Activated T-helper 1 cell treated with anti-CD3 and anti-CD28 coated beads, Interleukin-12 subunit alpha, Interleukin-12 subunit beta, Interleukin-2, Interleukin-4 antibody, amounts not matched to agents 30 ng/mL and 10 ng/mL and 1 ng/mL, durations not matched to agents 14 hours and 24 hours and 36 hours (primary cell): ENCODE data around the gene CEP135. TPM values are rescaled to one million over a fixed set of nuclear protein-coding genes. Genes with fewer than 3 reads are reported as not detected.
A peak's percentile ranks its signal among the peaks of the same experiment; 100 is the strongest.
"Not testable (repeated sequence)": the region's sequence is repeated elsewhere in the genome, so short reads cannot be mapped to it uniquely, and the experiment has no call there.

ENCODE experiments used
- DNase-seq: peaks from one replicate; pipeline ENCODE4 v3.0.0; 2021; ENCODE audit warnings: low spot score
- H3K27ac Mint-ChIP-seq: one replicate; pipeline ENCODE4 v1.8.0; 2021; ENCODE audit warnings: mild to moderate bottlenecking, mixed read lengths
- H3K27me3 Mint-ChIP-seq: one replicate; pipeline ENCODE4 v1.8.0; 2022; ENCODE audit warnings: mild to moderate bottlenecking, moderate library complexity, mixed read lengths; ENCODE audit not compliant: insufficient read depth
- H3K36me3 Mint-ChIP-seq: one replicate; pipeline ENCODE4 v1.8.0; 2021; ENCODE audit warnings: low read depth, mixed read lengths
- H3K4me1 Mint-ChIP-seq: one replicate; pipeline ENCODE4 v1.8.0; 2021; ENCODE audit warnings: low read depth, mixed read lengths
- H3K4me3 Mint-ChIP-seq: one replicate; pipeline ENCODE4 v1.8.0; 2021; ENCODE audit warnings: mild to moderate bottlenecking, moderate library complexity, mixed read lengths
- H3K9me3 Mint-ChIP-seq: one replicate; pipeline ENCODE4 v1.8.0; 2021; ENCODE audit warnings: mixed read lengths
- intact Hi-C: fragments of 100-400 bp; cut with micrococcal nuclease; formaldehyde crosslinking; loops from one replicate; pipeline ENCODE4 v1.15.1; 2024
- total RNA-seq: library from RNA; stranded (reverse); gene quantifications from 2 replicates; pipeline ENCODE4 v1.2.3, GENCODE V29; 2022

The CEP135 gene
- total RNA-seq, 1 donor from 2014 or later: 19.3 TPM

DNA sequence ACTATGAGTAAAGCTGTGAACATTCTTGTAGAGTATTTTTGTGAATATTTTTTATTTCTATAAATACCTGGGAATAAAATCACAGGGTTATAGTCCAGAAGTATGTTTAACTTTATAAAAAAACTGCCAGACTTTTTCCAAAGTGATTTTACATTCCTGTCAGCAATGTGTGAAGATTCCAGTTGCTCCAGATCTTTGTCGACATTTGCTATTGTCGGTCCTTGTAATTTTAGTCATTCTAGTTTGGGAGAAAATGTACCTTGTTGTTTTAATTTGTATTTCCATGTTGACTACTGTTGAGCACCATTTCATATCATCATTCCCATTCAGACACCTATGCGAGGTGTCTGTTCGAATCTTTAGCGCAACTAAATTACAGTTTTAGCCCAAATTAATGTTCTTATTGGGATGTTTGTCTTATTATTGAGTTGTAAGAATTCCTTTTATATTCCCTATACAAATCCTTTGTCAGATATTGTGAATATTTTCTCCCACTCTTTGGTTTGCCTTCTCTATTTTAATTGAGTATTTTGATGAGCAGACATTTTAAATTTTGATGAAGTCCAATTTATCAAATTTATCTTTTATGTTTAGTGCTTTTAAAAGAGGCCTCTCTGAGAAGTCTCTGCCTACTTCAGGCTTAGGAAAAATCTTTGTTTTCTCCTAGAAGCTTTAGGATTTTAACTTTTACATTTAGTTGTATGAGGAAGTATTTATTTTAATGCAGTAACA, 2.6 kb downstream of the CEP135 start:
- Mint-ChIP-seq H3K9me3 (no peaks in the 10 kb centered on the region), H3K4me3 (no peak overlapping the region), H3K27me3 (no peaks in the 10 kb centered on the region), H3K36me3 (peaks cover 31% of the 10 kb centered on the region), H3K27ac (no peak overlapping the region), H3K4me1 (peaks cover 44% of the 10 kb centered on the region)
- intact Hi-C loops: no loop called here
- no peak for DNase-seq

DNA sequence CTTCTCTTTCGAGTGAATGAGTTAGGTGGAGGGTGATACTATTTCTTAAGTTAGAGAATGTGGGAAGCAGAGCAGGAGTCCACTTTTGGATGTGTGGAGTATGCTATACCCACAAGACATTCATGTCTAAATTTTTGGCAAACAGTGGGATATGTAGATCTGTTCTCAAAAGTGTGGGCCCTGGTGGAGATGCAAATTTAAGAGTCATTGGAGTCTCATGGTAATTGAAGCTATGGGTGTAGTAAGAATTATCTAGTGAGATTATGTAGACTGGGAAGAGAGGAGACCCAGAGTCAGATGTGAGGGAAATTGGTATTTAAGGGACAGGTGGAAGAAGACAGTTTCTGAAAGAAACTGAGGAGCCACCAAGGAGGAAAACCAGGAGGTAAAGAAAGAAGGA, 7.0 kb downstream of the CEP135 start:
- DNase-seq: no peak
- peaks cover 34% of the 10 kb centered on the region for H3K36me3 Mint-ChIP-seq
- peaks cover 15% of the 10 kb centered on the region for H3K4me1 Mint-ChIP-seq
- no peak overlapping the region for H3K4me3 Mint-ChIP-seq
- H3K27me3 Mint-ChIP-seq: no peaks in the 10 kb centered on the region
- H3K9me3 Mint-ChIP-seq: no peaks in the 10 kb centered on the region
- intact Hi-C loops: no loop called here
- no peak overlapping the region for H3K27ac Mint-ChIP-seq

DNA sequence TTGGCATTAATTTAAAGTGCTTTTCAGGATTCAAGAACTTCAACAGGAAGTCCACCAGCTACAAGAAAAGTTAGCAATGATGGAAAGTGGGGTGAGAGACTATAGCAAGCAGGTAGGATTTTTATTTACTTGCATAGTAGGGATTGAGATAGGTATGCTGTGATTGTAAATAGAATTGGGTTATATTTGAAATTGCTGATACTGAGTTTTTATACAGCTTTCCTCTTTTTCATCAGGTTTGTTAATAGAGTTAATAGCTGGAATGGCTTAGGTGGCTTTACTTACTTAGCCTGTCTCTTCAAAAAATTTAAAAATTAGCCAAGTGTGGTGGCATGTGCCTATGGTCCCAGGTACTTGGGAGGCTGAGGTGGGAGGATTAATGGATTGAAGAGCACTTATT, 10.9 kb downstream of the CEP135 start:
- Mint-ChIP-seq H3K36me3 (peaks cover 37% of the 10 kb centered on the region), H3K4me3 (no peak overlapping the region), H3K27ac (no peak overlapping the region), H3K27me3 (no peaks in the 10 kb centered on the region), H3K4me1 (no peaks in the 10 kb centered on the region), H3K9me3 (no peaks in the 10 kb centered on the region)
- intact Hi-C loops: no loop called here
- no peak for DNase-seq

DNA sequence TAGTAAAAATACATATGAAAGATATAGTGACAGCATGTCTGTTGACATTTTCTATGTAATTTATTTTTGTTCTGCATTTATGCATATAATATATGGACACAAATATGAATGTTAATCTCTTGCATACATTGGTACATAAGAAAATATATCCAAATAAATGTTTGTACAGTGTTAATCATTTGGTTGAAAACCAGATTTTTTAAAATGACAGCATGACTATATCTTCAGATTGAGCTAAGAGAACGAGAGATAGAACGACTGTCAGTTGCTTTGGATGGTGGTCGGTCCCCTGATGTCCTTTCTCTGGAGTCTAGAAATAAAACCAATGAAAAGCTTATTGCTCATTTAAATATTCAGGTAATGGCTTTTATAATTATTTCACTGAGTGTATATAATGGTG, 15.3 kb downstream of the CEP135 start:
- Mint-ChIP-seq H3K36me3 (peaks cover 31% of the 10 kb centered on the region), H3K4me1 (no peaks in the 10 kb centered on the region), H3K27me3 (no peaks in the 10 kb centered on the region), H3K9me3 (no peaks in the 10 kb centered on the region), H3K27ac (no peak overlapping the region), H3K4me3 (no peak overlapping the region)
- DNase-seq: no peak
- intact Hi-C loops: no loop called here

DNA sequence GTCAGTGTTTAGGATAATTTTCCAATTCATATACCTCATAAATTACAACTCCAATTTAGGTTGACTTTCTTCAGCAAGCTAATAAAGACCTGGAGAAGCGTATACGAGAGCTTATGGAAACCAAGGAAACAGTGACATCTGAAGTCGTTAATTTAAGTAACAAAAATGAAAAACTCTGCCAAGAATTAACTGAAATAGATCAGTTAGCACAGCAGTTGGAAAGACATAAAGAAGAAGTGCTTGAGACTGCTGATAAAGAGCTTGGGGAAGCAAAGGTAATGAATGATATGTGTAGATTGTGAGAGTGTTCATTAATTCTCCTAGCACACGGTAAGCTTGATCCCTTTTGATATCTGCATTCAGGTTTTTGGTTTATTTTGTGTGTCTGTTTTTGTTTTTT, 16.8 kb downstream of the CEP135 start:
- Mint-ChIP-seq H3K27ac (no peak overlapping the region), H3K36me3 (peaks cover 27% of the 10 kb centered on the region), H3K4me1 (no peaks in the 10 kb centered on the region), H3K27me3 (no peaks in the 10 kb centered on the region), H3K4me3 (no peak overlapping the region), H3K9me3 (no peaks in the 10 kb centered on the region)
- DNase-seq: no peak
- intact Hi-C loops: no loop called here

DNA sequence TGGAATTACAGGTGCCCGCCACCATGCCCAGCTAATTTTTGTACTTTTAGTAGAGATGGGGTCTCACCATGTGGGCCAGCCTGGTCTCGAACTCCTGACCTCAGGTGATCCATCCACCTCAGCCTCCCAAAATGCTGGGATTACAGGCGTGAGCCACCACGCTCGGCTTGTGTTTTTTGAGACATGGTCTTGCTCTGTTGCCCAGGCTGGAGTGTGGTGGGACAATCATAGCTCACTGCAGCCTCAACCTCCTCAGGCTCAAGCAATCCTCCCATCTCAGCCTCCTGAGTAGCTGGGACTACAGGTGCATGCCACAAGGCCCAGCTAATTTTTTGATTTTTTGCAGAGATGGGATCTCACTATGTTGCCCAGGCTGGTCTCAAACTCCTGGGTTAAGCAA, 17.6 kb downstream of the CEP135 start:
- H3K27me3 Mint-ChIP-seq, DNase-seq, H3K27ac Mint-ChIP-seq, H3K9me3 Mint-ChIP-seq, H3K4me3 Mint-ChIP-seq, intact Hi-C loops, H3K4me1 Mint-ChIP-seq: not testable (repeated sequence)
- H3K36me3 Mint-ChIP-seq: peaks cover 27% of the 10 kb centered on the region

DNA sequence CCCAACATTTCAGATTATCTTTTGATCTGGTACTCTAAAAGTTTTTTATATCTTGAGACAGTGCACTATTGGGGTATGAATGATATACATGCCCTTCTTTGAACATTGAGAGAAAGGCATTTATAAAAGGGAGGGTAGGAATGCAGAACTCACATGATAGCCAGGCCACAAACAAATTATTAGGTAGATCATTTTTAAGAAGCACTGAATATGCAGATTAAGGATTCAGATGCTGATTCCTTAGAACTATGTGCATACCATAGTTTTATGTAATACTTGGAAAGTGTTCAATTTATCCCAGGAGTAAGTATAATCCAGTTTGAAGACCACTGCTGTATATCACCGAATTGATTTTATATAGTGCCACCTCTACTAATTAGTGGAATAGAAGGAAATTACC, 18.6 kb downstream of the CEP135 start:
- intact Hi-C loops: no loop called here
- H3K36me3 Mint-ChIP-seq: peaks cover 27% of the 10 kb centered on the region

DNA sequence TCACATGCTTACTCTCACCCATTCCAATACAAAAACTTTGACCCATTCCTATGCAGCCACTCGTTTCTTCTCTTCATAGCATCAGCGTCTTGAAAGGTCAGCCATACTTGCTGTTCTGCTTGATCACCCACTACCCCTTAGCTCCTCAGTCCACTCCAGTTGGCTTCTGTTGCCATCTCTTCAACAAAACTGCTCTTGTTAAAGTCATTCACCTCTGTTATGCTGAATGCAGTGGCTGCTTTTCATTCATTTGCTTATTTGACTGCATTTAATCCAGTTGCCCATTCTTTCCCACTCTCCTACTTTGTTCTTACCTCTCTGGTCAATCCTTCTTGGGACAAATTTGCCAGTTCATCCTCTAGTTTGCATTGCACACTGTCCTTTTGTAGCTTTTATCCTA, 24.9 kb downstream of the CEP135 start:
- no peak for DNase-seq
- peaks cover 32% of the 10 kb centered on the region for H3K36me3 Mint-ChIP-seq
- H3K4me3 Mint-ChIP-seq: no peak overlapping the region
- H3K4me1 Mint-ChIP-seq: no peaks in the 10 kb centered on the region
- intact Hi-C loops: no loop called here
- H3K27me3 Mint-ChIP-seq: no peaks in the 10 kb centered on the region
- no peaks in the 10 kb centered on the region for H3K9me3 Mint-ChIP-seq
- no peak overlapping the region for H3K27ac Mint-ChIP-seq

More for the DNA sequence above, 18.6 kb downstream of the CEP135 start:
- Mint-ChIP-seq H3K4me3 (no peak overlapping the region), H3K4me1 (no peaks in the 10 kb centered on the region), H3K27ac (no peak overlapping the region), H3K27me3 (no peaks in the 10 kb centered on the region), H3K9me3 (no peaks in the 10 kb centered on the region)
- DNase-seq: no peak

DNA sequence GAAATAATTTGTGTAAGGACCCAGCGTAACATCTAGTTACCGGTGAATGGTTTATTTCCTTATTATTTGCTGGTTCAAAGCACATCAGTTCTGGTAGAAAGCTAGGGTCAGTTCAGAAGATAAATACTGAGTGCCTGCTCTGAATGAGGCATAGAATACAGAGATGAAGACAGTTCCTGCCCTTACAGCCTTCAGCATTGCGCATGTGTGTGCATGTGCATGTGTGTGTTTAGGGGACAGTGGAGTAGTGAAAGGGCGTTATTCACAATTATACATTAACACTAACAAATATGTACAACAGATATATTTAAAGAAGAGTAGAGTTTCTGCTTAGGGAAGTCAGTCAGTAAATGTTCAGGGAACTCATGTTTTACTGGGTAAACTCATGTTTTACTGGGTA, 29.1 kb downstream of the CEP135 start:
- Mint-ChIP-seq H3K9me3 (no peaks in the 10 kb centered on the region), H3K4me3 (no peak overlapping the region), H3K36me3 (peaks cover 40% of the 10 kb centered on the region), H3K27me3 (no peaks in the 10 kb centered on the region), H3K4me1 (peaks cover 6% of the 10 kb centered on the region), H3K27ac (no peak overlapping the region)
- intact Hi-C loops: no loop called here
- DNase-seq: no peak

DNA sequence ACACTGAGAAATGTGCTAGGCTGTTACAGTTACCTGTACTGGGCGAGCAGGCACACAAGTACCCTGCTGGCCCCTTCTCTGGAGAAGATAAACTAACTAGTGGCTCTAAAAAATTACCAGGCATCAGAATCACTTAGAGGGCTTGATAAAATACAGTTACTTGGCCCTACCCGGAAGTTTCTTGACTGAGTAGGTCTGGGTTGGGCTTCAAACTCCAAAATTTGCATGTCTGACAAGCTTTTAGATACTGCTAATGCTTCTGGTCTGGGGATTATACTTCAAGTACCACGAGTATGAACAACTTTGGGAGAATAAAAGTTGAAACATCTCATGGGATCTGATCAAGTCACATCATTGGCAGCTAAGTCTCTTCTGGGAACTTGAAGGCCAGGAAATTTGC, 30.8 kb downstream of the CEP135 start:
- intact Hi-C loops: no loop called here
- no peak for DNase-seq
- Mint-ChIP-seq H3K36me3 (peaks cover 41% of the 10 kb centered on the region), H3K4me3 (no peak overlapping the region), H3K27me3 (no peaks in the 10 kb centered on the region), H3K4me1 (peaks cover 6% of the 10 kb centered on the region), H3K9me3 (no peaks in the 10 kb centered on the region), H3K27ac (no peak overlapping the region)

DNA sequence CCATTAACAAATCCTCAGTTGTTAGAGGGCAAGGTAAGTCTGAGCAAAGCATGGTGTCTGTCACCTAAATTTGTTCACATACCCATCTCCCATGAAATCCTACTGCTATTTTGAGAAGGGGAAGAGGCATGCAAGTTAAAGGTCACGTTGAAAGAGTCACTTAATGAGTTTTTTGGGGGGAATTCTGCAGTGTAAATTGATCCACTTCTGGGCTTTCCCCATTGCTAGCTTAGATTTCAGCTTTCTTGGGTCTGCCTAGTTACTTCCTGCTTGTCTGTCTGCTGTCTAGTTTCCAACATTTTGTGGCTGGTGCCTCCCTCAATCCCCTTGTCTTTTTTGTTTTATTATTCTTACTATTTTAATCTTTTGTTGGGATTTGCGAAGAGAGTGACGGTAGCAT, 32.0 kb downstream of the CEP135 start:
- no peak overlapping the region for H3K27ac Mint-ChIP-seq
- DNase-seq: no peak

DNA sequence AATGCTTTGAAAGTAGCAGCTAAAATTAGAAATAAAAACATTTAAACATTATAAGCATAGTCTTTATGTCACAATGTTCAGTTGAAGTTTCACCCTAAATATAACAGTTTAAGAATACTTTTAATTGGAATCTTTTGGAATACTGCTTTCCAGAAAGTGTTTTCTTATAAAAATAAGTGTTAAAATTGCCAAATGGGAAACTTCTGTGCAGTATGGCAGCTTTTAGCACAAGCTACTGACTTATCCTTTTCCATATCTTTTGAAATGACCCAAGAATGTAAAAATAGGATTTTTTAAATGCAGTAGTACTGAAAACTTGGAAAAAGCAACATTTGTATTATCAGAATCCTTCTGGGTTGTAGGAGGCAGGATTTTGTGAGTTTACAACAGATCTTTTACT, 34.2 kb downstream of the CEP135 start:
- H3K36me3 Mint-ChIP-seq: peaks cover 28% of the 10 kb centered on the region
- no peak overlapping the region for H3K4me3 Mint-ChIP-seq
- no peaks in the 10 kb centered on the region for H3K9me3 Mint-ChIP-seq
- no peaks in the 10 kb centered on the region for H3K27me3 Mint-ChIP-seq
- no peak overlapping the region for H3K27ac Mint-ChIP-seq
- peaks cover 6% of the 10 kb centered on the region for H3K4me1 Mint-ChIP-seq
- DNase-seq: no peak
- intact Hi-C loops: no loop called here

More for the DNA sequence above, 32.0 kb downstream of the CEP135 start:
- Mint-ChIP-seq H3K4me1 (peaks cover 6% of the 10 kb centered on the region), H3K36me3 (peaks cover 32% of the 10 kb centered on the region), H3K4me3 (no peak overlapping the region), H3K9me3 (no peaks in the 10 kb centered on the region), H3K27me3 (no peaks in the 10 kb centered on the region)
- intact Hi-C loops: no loop called here

DNA sequence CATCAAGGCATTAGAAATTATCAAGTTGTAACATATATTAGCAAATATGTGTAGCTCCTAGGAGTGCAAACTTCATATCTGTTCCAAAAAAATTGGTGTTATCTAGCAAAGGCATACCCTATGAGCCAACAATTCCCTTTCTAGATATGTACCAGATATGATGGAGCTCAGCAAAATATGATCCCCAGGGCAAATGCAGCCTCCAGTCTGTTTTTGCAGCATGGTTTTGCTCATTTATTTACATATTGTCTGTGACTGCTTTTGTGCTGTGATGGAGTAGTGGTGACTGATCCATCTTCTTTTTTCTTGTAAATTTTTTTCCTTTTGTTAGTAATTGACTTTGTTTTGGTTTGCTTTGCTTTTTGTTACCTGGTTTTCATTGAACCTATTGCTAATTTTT, 41.0 kb downstream of the CEP135 start:
- H3K9me3 Mint-ChIP-seq: no peaks in the 10 kb centered on the region
- intact Hi-C loops: no loop called here

More for the DNA sequence above, 41.0 kb downstream of the CEP135 start:
- Mint-ChIP-seq H3K27me3 (no peaks in the 10 kb centered on the region), H3K4me1 (peaks cover 27% of the 10 kb centered on the region), H3K36me3 (peaks cover 16% of the 10 kb centered on the region), H3K27ac (peak overlapping the region; percentile 6), H3K4me3 (no peak overlapping the region)
- no peak for DNase-seq
